ENCODE data around the gene RASGRP4.

The RASGRP4 gene

GRCh38 chr19:38457690-38458405 is 31.8 kb upstream of the RASGRP4 start:
- H3K4me3 ChIP-seq (ENCODE audit: low read depth, low read length): no peak overlapping the region
- TF ChIP-seq CTCF (IDR thresholded peaks at IDR 0.05; ENCODE audit: low read depth, low read length, missing control alignments): no peak
- H3K27me3 ChIP-seq (replicated peaks): no peaks in the 10 kb centered on the region
- no peaks in the 10 kb centered on the region for H3K36me3 ChIP-seq (replicated peaks)
- H3K27ac ChIP-seq: no peak overlapping the region
- no peak for DNase-seq
- in situ Hi-C loops (cut with HindIII; ENCODE audit: low pct_ligation_motif_present, low sequenced_read_pairs): no loop called here

GRCh38 chr19:38457202-38457601 is 31.2 kb upstream of the RASGRP4 start:
- Histone ChIP-seq H3K36me3 (replicated peaks) (no peaks in the 10 kb centered on the region), H3K27me3 (replicated peaks) (no peaks in the 10 kb centered on the region), H3K27ac (no peak overlapping the region), H3K4me3 (ENCODE audit: low read depth, low read length) (no peak overlapping the region)
- DNase-seq: no peak
- TF ChIP-seq CTCF (IDR thresholded peaks at IDR 0.05; ENCODE audit: low read depth, low read length, missing control alignments): no peak
- in situ Hi-C loops (cut with HindIII; ENCODE audit: low pct_ligation_motif_present, low sequenced_read_pairs): no loop called here

GRCh38 chr19:38455031-38455430 is 29.0 kb upstream of the RASGRP4 start:
- TF ChIP-seq CTCF (IDR thresholded peaks at IDR 0.05; ENCODE audit: low read depth, low read length, missing control alignments): no peak
- no peak overlapping the region for H3K27ac ChIP-seq
- no peak overlapping the region for H3K4me3 ChIP-seq (ENCODE audit: low read depth, low read length)
- H3K27me3 ChIP-seq (replicated peaks): no peaks in the 10 kb centered on the region
- peak; percentile 1 for DNase-seq
- in situ Hi-C loops (cut with HindIII; ENCODE audit: low pct_ligation_motif_present, low sequenced_read_pairs): no loop called here
- H3K36me3 ChIP-seq (replicated peaks): no peaks in the 10 kb centered on the region

- no peak for DNase-seq
- Histone ChIP-seq H3K27ac (no peak overlapping the region), H3K4me3 (ENCODE audit: low read depth, low read length) (no peak overlapping the region), H3K36me3 (replicated peaks) (no peaks in the 10 kb centered on the region), H3K27me3 (replicated peaks) (no peaks in the 10 kb centered on the region)
- in situ Hi-C loops (cut with HindIII; ENCODE audit: low pct_ligation_motif_present, low sequenced_read_pairs): no loop called here
- TF ChIP-seq CTCF (IDR thresholded peaks at IDR 0.05; ENCODE audit: low read depth, low read length, missing control alignments): no peak
Measured at GRCh38 chr19:38453596-38453995, 27.6 kb upstream of the RASGRP4 start.

- no peak for TF ChIP-seq CTCF (IDR thresholded peaks at IDR 0.05; ENCODE audit: low read depth, low read length, missing control alignments)
- Histone ChIP-seq H3K27ac (no peak overlapping the region), H3K36me3 (replicated peaks) (no peaks in the 10 kb centered on the region), H3K27me3 (replicated peaks) (no peaks in the 10 kb centered on the region), H3K4me3 (ENCODE audit: low read depth, low read length) (no peak overlapping the region)
- no peak for DNase-seq
- in situ Hi-C loops (cut with HindIII; ENCODE audit: low pct_ligation_motif_present, low sequenced_read_pairs): no loop called here
Measured at GRCh38 chr19:38452430-38453366, 26.7 kb upstream of the RASGRP4 start.

Measured in brain microvascular endothelial cell (primary cell).